ENCODE measurements around the gene GATC.
"Not testable (repeated sequence)": the region's sequence is repeated elsewhere in the genome, so short reads cannot be mapped to it uniquely, and the experiment has no call there.

DNA sequence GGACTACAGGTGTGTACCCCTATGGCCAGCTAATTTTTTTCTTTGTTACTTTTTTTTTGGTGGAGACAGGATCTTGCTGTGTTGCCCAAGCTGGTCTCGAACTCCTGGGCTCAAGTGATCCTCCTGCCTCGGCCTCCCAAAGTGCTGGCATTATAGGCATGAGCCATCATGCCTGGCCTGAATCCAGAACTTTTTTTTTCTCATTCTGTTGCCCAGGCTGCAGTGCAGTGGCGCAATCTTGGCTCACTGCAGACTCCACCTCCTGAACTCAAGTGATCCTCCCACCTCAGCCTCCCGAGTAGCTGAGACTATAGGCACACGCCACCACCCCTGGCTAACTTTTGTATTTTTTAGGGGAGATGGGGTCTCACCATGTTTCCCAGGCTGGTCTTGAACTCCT is 6.3 kb downstream of the GATC start:
- TF ChIP-seq EZH2 (IDR thresholded peaks at IDR 0.05; ENCODE audit: insufficient read depth, poor library complexity, severe bottlenecking); EZH2phosphoT487 (IDR thresholded peaks at IDR 0.05; ENCODE audit: insufficient read depth, low read depth): not testable (repeated sequence)
